ENCODE data around the gene POTEF.
"Not testable (repeated sequence)": the region's sequence is repeated elsewhere in the genome, so short reads cannot be mapped to it uniquely, and the experiment has no call there.

POTEF gene

DNA sequence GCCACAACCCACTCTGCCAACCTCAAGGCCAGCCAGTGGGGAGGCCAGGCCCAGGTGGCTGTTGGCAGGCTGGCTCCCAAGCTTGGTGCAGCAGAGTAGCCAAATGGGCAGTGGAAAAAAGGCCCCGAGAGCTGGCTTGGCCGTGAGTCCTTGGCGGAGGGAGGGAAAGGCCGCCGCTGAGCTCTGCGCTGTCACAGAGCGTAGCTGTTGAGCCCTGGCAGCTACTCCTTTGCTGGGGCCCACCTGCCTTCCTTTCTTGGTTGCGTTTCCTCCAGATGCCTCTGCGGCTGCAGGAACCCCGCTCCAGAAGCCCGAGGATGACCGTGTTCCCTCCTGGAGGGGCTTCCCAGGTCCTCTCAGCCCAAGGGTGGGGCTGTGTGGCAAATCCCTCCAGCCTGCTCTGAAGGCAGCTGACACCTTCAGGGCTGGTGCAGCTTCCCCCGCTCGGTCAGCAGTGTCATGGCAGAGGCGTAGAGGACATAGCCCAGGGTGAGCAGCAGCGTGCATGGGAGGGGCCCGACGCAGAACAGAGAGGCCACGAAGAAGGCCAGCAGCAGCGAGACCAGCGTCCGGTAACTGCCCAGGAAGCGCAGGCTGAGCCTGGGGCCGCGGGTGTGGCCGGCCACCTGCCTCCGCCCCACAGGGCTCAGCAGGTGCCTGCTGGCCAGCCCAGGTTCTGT lies 23.3 kb upstream of the POTEF start:
- DNase-seq: not testable (repeated sequence)

DNA sequence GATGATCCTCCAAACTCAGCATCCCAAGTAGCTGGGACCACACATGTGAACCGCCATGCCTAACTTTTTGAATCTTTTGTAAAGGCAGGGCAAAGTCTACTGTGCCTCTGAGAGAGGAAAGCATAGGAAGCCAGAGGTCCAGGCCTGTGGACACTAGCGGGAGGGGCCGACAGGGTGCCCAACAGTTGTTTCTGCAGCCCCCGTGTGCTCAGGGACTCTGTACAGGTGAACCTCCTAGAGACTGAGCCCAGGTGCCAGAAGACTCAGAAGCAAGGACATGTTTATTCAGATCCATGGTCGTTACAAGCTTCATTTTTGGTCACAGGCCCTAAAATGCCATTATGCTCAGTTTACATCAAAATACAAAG lies 22.1 kb upstream of the POTEF start:
- not testable (repeated sequence) for DNase-seq

DNA sequence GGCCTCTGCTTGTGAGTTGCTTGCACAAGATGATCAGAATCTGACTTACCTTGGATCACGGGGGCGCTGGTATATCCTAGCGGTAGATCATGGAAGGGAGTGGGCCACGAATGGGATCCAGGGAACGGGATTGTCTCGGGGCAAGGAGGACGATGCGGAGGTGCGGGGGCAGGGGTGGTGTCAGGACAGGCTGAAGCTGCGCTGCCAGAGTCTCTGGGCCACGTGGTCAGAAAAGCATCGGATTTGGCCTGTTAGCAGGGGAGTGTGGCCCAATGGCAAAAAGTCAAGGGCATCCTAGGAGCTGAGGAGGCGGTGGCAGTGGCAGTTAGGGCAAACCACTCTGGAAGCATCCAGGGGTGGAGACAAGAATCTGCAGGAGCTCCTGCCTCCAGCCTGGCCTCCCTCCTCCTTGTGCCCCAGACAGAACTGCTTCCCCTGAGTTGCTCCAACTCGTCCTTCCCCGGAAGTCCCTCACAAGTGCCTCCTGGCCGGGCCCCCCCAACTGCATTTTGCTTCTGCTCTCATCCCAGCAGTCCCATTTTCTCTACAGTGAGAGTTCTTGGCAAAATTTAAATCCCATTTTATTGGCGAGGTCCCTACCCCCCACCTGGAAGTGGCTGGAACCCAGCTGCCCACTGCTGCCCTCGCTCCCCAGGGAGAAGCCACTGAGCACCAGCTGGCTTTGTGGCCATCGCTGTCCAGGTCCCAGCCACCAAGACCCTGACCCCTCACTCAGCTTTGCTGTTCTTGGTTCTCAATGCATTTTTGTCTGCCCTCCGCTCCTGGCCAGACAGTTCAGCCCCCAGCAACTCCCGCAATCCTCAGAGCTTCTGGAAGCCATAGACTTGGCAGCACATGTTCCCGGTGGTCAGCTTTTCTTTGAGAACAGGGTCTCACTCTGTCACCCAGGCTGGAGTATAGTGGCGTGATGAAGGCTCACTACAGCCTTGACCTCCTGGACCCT lies 21.4 kb upstream of the POTEF start:
- DNase-seq: no peak

DNA sequence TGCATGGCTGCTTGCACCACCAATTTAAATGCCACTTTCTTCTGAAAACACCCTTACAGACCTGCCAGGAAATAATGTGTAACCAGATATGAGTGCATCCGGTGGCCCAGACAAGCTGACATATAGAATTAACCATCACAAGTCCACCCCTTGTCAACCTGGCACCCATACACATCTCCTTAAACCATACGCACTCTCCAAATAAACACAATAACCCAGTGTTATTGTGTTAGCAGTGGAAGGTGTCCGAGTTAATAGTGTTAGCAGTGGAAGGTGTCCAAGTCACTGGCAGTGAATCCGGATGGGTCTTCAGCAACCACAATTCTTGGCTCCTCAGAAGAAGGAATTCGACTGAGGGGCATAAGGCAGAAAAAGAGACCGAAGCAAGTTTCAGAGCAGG lies 19.5 kb upstream of the POTEF start:
- not testable (repeated sequence) for DNase-seq

DNA sequence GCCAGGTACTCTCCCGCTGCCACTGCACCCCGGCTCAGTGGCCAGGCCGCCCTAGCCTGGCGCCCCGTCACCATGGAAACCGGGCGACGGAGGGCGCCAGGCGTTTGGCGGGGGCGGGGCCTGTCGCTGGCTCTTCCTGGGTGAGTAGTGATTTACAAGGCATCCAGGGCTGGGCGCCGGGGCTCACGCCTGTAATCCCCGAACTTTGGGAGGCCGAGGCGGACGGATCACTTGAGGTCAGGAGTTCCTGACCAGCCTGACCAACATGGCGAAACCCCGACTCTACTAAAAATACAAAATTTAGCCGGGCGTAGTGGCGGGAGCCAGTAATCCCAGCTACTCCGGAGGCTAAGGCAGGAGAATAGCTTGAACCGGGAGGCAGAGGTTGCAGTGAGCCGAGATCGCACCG lies 16.0 kb upstream of the POTEF start, which contains the start of gene CCDC74B:
CCDC74B (minus strand) TSS at position 107 of the 409 bp plus-strand sequence. CDS start 116 bp downstream, outside the sequence.
- DNase-seq: not testable (repeated sequence)

DNA sequence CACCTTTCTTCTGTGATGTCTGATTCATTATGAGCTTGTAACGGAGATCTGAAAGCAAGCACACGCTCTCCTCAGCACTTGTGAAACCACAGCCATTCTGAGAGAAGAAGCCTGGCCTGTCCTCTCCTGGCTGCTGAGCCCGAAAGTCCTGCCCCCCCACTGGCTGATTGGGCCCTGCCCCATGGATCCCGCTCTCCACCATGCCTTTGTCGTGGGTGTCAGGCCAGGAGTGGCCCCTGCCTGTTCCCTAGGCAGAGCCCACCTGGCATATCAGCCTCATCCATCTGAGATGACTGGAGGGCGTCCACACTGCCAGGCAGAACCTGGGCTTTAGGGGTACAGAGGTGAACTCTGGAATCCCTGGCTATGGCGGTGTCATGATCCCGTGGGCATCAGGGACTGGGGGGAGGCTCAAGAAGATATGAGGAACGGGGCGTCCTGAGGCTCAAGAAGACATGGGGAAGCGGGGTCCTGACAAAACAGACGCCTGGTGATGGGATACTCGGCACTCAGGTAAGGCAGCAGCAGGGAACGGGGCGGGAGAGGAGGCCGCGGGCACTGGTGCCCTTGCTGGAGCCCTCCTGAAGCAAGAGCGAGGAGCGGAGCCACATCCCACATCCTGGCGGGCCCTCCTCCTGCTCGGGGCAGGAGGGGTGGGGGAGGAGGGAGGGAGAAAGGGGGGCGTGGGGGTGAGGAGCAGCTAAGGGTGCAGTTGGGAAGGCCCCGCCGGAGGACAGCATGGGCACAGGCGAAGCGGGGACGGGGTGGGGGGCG lies 14.4 kb upstream of the POTEF start:
- DNase-seq: not testable (repeated sequence)

DNA sequence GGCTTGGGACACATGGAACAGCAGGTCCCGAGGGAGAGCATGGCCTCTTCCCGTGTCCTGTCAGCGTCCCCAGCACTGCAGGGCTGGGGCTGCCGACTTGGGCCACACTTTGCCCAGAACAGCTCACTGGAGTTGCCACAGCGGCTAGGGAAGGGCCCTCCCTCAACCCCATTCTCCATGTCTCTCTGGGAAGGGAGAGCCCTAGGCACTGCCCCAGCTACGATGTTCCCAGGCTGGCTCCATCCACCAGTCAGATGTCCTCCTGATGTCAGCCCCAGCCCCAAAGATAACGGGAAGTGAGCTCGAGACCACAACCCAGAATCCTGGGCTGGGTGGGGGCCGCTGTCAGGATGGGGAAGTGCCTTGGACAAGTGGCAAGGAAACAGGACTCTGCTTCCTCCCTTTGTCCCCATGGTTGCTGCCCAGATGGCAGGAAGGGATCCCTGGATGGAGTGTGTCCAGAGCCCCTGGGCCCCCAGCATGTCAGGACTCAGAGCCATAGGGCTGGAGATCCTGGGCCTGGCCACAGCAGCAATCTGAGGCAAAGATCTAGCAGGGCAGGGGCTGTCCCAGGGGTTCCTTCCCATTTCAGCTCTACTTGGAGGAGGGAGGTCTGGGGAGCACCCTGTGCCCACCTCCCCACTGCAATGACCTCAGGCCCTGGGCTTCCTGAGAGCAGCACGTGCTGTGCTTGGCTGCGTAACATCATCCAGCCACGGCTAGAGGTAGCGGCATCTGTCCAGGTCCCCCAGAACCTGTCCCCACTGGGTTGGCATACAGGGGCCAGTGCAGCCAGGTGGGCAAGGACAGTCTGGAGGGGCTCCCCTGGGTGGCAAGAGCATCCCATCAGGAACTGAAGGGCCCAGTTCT lies 13.6 kb upstream of the POTEF start:
- DNase-seq: not testable (repeated sequence)

DNA sequence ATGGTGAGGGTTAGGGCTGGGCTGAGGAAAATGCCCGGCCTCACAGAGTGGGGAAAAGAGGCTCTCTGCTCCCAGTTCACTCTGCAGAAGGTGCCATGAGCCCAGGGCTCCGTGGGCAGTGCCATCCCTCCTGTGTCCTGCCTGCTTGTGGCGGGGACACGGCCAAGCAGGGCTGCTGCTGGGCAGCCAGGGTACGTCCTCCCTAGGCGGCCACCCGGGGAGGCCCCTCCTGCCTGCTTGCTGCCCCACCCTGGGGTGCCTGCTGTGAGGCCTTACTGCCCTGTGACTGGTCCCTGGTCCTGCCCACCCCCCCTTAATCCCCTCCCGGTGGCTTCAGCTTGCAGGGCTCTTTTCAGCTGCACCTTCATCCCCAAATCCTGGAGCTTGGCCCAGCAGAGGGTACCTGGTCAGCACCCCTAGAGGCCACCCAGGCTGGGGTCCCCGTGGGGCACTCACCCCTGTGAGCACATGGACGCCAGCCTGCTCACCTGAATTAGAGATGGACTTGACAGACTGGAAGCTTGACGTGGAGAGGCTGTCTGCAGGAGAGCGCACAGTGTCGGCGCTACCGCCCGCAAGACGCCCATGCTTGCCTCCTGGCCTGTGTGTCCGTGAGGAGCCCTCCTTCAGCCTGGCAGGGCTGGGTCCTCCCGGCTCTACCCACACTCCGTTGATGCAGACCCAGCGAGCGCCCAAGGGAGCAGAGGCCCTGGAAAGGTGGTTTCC lies 12.8 kb upstream of the POTEF start:
- not testable (repeated sequence) for DNase-seq

DNA sequence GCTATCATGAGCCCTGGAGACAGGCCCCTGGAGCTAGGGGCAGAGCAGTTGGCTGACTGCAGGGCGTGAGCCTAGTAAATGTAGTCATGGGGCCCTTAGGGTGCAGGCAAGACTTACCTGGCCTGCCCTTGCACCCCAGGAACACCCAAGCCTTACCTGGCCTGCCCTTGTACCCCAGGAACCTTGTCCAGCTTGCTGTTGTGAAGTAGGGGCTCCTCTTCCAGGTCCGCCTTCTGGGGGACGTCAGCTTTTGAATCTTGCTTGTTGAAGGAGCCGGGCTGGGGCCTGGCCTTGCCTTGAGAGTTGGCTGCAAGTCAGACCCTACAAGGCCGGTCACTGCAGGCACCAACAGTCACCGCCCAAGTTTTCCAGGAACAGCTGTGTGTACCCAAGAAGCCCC lies 12.0 kb upstream of the POTEF start:
- not testable (repeated sequence) for DNase-seq

DNA sequence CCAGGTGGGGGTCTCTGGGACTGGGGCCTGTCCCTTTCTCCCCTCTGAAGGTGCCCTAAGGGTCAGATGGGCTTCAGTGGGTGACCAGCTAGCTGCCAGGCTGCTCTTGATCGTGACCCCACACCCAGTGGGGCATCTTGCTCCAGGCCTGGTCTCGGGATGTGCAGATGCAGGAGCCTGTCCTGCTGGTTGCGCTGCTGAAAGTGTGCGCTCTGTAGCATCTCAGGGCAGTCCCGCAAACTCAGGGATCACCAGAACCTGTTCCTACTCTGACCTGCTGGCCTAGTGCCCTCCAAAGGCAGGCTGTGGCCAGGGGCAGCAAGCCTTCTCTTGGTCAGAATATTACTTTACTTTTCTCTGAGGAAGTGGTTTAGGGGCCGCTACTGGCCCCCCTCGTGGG lies 11.5 kb upstream of the POTEF start:
- DNase-seq: not testable (repeated sequence)

DNA sequence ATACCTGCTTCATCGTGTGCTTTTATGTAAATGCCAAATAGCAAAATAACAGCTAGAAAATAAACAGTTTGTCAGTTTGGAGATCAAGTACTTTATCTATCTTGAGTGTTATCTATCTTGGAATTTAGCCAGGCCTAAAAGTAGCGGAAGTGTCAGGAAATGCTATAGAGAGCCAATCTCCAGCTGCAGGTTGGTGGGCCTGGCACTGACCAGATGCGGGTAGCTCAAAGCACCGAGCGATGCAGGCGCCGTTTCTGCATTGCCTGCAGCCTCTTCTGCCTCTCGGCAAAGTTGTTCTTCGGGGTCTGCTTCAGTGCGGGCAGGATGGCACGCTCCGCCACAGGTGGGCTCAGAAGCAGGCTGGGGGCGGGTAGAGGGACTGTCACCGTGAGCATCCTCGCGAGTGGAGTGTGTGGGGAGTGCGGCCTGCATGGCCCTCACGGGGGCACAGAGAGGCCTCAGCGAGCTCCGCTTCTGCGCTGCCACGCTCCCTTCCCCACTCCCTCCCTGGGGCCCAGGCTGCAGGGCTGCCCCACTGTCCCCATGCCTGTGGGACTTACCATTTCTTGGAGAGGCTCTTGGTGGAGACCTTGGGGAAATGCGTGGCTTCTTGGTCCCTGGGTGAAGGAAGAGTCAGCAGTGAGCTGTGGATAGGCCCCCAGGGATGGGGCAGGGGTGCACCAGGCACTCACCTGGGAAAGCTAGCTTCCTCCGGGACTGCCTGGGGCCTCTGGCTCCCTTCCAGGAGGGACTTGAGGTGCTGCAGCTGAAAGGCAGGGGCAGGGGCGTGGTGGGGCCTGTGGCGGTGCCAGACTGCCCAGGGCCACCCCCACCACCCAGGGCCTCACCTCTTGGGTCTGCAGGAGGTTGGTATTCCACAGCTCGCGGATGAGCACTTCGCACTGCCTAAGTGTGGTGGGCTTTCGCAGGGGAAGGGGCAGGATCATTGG lies 10.6 kb upstream of the POTEF start:
- DNase-seq: not testable (repeated sequence)

DNA sequence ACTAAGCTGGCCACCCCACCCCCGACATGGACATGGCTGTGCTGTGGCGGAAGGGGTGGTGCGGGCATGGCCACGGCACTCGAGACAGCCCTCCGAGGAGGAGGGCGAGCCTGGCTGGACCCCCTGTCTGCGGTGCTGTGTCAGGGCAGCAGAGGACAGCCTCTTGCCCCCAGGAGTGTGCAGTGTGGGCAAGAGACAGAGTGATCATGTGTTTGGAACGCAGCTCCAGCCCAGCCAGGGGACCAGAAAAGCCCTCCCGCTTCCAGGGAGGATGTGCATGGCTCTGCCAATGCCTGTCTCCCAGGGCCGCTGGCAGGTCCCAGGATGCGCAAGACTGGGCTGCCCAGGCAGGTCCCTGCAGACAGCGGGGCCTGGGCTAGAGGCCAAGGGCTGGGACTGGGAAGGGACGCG lies 9.8 kb upstream of the POTEF start:
- not testable (repeated sequence) for DNase-seq

DNA sequence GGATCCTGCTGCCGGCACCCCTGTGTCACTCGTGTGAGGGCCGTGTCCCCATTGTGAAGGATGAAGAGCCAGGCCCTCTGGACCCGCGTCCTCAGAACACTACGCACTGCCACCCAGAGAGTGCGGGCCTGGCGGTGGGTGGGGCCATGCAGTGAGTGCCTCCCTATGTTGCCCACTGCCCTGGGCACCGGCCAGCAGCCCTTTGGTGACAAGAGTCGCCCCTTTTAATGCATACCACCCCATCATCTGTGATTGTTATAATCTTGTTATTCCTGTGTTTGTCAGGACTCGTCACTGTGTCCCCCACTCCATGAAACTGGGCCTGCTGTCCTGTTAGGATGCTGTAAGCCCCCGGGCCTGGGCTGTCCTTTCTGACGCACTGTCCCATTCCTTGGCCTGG lies 9.3 kb upstream of the POTEF start:
- not testable (repeated sequence) for DNase-seq

DNA sequence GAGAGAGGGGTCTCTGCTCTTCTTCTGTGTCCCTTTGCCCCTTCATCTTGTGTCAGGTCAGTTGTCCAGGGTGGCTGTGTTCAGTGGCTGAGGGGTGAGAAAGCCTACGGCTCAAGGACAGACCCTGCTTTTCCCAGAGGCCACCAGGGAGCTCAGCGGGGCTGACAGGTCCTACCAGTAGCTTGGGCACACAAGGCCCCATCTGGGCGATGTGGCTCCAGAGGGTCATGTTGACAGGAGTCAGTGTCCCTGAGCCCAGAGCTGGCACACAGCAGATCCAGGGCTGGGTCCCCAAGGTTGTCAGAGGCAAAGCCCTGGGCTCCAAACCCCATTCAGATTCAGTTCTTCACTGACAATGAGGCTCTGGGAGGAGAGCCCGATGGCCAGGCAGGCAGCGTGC lies 8.1 kb upstream of the POTEF start:
- not testable (repeated sequence) for DNase-seq

DNA sequence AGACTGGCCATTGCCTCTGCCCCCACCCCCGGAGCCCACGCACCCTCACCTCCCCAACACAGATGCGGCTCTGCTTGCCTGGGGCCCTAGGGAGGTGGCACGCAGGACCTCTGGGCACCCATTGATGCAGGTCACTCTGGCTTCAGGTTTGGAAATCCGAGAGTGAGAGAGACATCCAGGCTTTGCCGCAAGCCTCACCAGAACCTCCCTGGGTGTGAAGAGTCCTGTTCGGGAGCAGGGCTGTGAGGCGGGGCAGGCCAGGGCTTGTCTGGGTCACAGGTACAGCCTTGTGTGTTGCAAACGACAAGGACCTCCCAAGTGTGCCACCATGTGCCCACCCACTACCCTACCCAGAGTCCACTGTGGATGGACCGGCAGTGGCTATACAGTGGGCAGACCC lies 7.5 kb upstream of the POTEF start:
- DNase-seq: not testable (repeated sequence)

DNA sequence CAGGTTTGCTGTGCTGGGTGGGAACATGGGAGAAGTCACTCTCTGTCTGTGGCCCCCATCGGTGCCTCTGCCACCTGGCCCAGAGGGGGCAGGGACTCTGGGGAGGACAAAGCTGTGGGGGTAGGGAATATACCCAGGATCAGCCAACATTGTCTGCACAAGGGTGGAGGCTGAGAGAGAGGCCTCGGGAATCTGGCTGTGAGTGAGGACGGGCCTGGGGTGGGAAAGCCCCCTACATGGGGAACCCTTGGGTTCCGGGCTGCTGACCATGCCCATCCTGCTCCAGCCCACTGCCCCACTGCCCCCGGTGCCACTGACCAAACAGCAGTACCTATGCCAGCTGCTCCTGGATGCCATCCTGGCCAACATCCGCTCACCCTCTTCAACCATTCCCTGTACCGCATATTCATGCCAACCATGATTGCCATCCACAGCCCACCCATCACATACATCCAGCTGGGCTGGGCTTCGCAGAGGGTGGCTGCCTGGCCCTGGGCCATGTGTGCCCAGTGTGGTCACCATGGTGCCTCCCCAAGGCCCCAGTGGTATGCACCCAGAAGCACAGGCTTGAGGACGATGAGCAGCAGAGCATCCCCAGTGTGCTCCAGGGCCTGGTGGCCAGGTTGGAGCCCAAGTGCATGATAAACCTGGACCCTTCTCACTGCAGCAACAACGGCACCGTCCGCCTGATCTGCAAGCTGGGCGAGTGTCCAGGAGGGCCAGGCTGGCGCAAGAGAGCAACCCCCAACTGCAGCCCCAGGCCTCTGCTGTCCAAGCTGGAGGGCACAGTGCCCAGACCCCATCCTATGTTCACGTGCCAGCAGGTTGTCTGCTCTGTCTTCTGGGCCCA lies 6.9 kb upstream of the POTEF start:
- no peak for DNase-seq

DNA sequence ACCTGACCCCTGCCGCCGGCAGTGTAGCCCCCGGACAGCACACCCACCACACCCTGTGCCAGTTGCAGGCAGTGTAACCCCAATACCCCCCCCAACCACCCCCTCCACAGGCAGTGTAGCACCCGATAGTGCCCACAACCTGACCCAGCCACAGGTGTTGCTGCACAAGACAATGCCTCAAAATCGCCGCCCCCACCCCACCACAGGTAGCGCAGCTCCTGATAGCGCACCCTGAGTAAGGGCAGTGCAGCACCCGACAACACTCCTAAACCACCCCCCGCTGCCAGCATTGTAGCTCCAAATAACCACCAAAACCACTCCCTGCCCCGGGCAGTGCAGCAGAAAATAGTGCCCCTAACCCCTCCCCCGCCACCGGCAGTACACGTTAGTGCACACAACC lies 558 bp downstream of the POTEF start:
- not testable (repeated sequence) for DNase-seq

DNA sequence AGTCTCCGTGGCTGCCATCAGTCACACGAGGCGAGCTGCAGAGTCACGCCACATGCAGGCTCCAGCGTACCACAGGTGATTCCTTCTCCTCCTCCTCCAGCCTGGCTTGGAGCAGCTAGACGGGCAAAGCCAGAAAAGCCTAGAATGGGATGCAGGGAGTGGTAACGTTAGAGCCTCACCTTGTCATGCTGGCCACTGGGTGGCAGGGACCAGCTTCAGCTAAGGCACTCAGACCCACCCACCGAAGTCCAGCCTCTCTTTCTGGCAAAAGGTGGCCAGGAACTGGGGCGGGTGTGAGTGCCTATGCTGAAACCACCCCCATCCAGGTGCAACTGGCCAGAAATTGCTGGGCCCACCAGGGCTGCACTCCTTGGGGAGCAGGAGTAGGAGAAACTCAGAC lies 1.3 kb downstream of the POTEF start:
- DNase-seq: not testable (repeated sequence)

DNA sequence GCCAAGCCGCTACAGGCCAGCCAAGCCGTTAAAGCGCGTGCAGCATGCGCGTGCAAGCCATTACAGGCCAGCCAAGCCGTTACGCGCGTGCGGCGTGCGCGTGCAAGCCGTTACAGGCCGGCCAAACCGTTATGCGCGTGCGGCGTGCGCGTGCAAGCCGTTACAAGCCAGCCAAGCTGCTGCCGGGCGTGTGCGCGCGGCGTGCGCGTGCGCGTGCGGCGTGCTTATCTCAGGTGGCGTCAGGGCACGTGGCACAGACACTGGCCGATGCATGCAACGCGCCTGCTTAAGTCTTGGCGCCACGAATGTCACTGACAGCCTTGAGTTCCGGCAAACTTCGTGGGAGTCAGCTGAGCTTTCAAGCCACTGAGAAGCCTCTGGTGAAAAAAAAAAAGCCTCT lies 8.1 kb downstream of the POTEF start:
- not testable (repeated sequence) for DNase-seq
